NCI-H774 (cell line): ENCODE data around the gene ARHGAP26.

Experiments used
- DNase-seq: peaks from one replicate; lab custom pipeline; 2025; lab: John Stamatoyannopoulos, UW

Gene ARHGAP26

DNA sequence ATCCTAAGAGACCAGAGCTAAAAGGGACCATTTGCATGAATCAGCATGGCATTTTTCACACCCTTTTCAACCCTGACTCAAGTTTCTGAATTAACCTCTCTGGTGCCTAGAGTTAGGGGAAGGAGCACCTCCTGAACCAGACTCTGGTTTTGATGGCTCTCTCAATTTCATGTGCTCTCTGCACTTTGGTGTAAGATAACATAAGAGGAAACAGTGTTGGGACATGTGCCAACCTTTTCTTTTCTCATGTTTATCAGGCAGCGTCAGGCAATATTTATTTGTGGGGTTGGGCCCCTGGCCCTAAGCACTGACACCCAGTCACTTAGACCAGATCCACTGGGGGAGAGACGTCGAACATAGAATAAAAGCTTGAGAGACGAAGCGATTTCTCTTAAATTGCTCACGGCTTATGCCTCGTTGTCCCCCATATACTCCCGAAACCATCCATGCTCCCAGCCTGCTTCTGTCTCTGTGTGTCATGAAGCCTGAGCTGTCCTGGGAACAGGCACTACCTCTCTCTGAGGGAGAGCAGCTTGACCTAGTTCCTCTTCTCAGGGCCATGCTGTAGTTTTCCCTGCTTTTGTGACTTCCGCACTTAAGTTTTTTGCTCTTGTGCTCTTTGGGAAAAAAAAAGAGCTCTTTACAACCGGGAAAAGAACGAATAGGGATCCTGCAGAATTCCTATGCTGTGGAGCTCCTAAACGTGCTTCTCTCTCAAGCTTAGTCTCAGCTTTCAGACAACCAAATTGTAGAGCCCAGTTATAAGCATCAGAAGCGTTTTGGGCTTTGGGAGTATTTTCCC lies 437.6 kb downstream of the ARHGAP26 start:
- DNase-seq, result no peak

DNA sequence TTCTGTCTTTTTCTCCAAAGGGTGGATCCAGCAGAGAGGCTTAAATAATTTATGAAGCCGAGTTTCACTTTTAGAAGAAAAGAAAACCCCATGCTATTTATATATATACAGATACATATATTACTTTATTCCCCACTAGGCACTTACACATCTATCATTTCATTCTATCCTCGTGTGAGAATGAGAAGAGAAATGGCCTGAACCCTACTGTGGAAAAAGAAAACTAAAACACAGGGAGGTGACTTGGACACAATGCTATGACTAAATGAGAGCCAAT lies 438.1 kb downstream of the ARHGAP26 start:
- DNase-seq, result no peak

DNA sequence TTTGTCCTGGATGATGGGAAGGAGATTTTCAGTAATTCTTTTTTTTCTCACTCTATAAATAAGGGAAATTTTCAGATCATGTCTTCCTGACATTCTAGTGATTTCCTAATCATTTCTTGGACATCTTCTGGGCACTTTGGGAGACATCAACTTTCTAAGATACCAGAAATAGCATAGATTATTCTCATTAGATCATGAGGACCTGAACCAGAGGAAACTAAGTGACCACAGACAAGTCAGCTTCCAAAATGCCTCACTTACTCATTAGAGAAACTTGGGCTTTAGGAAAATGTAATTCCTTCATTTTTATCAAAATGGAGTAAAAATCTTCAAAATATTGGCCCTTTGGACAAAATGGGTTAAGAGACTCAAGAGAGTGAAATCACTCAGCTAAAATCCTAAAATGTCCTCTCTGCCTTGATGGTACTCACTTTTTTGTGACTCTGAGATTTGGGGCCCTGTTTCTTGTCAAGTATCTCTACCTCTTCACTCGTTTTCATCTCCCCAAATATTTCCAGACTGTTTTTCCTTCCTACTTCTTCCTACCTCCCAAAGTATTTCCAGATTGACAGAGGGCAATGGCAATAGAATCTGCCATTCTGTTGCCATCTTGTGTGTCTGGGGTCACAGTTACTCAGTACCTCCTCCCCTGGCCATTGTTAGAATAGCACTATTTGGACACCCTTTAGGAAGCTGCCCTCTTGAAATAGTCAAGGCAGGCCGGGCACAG lies 438.8 kb downstream of the ARHGAP26 start:
- no peak for DNase-seq

DNA sequence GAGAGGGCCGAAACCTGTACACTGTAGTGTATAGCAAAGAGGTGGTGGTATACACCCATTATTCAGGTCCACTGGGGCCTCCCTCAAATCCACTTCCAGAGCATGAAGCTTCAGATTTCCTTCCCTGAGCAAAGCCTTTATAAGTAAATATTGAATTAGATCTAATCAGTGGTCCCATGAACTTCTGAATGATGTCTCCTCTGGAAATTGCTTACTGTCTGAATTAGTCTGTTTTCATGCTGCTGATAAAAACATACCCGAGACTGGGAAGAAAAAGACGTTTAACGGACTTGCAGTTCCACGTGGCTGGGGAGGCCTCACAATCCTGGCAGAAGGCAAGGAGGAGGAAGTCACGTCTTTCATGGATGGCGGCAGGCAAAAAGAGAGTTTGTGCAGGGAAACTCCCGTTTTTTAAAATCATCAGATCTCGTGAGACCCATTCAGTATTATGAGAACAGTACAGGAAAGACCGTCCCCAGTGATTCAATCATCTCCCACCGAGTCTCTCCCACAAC lies 439.8 kb downstream of the ARHGAP26 start:
- no peak for DNase-seq

DNA sequence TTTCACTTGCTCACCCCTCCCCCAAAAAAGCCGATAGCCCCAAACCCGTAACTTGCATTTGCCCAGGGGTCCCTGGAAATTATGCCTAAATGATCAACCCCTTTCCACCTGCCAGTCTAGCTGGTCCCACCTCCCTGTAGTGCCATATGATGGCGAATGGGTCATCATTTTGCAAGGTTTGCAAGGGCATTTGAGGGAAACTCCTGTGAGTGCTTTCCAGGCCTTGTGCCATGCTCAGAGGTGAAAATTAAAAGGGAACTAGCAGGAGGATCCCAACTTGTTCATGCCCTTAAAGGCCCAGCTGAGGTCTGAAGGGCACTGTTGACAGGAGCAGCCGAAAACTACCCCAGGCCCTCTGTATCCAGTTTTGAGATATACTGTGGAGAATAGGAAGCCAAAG lies 440.4 kb downstream of the ARHGAP26 start:
- DNase-seq, result no peak

DNA sequence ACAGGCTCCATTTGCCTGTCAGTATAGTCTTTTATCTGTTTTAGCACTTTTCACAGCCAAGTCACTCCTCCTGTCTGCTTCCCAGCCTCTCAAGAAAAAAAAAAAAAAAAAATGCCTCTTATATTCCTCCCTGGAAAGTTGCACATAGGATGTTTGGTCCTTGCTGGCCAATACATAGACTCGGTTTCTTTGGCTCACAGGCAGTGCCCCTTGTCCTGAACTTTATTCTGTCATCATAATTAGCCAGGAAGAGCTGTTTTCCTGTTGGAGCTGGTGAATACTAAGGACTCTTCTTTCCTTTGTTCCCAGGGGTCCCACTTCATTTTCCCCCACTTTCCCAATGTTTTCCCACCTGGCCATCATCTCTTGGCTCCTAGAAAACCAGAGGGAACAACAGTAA lies 442.1 kb downstream of the ARHGAP26 start:
- no peak for DNase-seq

DNA sequence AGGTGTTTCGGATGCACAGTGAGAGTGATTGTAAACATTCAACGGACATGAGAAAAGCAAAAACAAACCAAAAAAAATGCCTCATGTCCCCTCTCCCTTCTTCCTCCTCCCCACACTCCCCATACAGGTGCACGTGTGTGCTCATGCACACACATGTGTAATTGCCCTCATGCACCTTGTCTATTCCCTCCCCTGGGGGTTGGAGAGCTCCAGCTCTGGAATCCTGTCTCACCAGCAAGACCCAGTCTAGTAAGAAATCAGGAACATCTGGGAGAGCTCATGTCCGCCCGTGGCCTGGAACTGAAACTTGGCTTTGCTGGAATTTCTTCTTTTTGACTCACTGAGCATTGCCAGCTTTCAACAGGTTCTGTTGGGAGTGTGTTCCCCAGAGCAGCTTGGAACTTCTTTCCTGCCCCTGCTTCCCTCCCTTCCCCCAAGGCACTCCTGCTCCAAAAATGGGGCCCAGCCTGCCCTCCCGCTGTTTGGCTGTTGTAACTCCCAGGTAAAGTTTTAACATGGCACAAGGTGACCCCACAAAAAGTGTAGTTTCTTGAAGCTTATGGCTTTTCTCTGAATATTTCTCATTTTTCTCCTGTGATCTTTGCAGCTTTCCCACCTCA lies 443.2 kb downstream of the ARHGAP26 start:
- no peak for DNase-seq

DNA sequence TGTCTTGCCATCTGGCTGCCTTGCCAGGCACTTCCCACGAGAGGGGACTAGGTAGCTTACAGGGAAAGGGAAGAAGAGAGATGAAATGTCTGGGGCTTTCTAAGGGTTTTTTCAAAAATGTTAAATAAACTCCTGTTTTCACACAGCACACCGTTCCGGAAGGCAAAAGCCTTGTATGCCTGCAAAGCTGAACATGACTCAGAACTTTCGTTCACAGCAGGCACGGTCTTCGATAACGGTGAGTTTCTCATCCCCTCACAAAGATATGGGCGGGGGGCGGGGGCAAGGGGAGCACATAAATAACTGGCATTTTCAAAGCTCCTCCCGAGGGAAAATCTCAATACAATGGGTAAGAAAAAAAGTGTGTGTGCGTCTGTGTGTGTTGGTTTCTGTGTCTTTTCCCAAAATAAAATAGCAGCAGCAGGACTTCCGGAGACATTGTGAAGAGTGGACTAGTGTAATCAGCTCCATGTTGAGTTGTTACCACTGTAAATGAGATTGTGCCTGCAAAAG lies 443.7 kb downstream of the ARHGAP26 start:
- DNase-seq, result no peak

DNA sequence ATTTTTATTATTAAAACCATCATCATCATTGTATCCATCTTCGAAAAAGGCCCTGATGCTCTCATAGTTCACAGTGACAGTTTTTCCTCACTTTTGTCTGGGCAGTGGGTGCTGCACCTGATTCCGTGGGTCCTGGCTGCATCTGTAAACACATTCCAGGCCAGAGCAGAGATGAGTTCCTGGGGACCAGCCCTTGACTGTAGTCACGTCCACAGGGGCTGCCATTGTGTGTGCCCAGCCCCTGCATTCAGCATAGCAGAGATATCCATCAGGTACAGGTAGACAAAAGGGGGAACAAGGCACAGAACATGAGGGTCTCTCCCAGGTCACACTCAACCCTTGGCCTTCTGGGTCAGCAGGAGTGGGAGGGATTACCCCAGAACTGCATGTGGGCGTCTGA lies 444.3 kb downstream of the ARHGAP26 start:
- no peak for DNase-seq

DNA sequence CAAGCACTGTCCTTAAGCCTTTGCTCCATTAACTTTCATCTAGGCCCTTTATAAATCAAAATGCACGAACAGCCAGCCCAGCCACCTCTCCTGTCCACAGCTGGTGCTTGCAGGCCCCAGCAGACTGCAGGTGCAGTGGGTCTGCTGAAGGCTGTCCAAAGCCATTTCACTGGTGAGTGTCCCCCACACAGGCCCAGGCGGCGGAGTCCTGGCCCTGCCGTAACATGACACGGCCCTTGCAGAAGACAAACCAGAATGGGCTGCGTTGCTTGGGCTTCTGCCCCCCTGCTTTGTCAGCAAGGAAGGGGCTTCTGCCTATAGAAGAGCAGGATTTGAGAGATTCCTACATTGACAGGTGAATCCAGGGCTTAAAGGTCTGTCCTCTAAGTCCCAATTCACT lies 444.7 kb downstream of the ARHGAP26 start:
- DNase-seq, result no peak

DNA sequence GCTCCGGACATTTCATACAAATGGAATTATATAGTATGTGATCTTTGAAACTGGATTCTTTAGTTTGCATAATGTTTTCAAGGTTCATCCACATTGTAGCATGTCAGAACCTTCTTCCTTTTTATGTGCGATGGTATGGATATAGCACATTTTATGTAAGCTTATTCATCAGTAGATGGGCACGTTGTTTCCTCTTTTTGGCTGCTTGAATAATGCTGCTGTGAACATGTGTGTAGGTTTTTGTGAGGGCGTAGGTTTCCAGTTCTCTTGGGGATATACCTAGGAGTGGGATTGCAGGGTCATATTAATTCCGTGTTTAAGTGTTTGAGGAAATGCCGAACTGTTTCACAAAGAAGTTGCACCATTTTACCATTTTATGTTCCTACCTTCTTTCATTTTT lies 445.5 kb downstream of the ARHGAP26 start:
- DNase-seq, result no peak

DNA sequence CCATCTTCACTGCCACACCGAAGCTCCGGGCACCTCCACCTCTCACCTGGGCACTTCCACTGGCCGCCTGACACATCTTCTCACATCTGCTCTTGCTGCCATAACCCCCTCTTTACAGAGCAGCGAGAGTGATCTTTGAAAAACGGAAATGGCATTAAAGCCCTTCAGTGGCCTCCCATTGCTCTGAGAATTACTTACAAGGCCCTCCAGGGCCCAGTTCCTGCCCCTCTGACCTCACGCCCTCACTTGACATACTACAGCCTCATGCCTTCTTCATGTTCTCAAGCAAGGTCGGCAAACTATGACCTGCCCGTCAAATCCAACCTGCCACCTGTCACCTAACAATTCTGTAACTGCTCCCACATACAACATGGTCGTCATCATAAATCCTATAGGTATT lies 446.0 kb downstream of the ARHGAP26 start:
- no peak for DNase-seq

DNA sequence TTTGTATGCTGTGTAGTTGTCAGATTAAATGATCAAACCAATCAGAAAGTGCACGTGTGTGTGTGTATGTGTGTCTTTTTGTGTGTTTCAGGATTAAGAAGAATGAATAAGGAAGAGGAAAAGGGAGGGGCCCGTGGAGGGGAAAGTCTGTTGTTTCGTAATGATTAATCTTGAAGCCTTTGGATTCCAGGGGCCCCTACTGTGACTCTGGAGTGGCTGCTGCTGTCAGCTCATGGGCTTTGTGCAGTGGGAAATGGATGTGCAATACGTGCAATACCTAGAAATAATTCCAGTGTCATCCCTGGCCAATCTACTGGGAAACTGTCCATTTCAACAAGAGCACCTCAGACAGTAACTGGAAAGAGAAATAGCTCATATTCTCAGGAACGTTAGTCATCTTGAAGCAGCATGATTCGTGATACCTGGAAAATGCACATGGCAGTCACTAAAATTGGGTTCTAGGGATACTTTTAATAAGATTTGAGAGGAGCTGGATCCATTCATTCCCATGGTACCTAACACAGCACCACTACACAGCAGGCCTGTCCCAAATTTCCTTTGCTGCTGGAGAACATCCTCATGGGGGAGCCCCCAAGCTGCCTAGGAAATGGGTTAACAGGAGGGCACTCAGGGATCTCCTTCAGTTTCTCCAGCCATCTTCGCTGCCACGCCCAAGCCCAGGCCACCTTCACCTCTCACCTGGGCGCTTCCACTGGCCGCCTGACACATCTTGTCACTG lies 447.1 kb downstream of the ARHGAP26 start:
- no peak for DNase-seq

DNA sequence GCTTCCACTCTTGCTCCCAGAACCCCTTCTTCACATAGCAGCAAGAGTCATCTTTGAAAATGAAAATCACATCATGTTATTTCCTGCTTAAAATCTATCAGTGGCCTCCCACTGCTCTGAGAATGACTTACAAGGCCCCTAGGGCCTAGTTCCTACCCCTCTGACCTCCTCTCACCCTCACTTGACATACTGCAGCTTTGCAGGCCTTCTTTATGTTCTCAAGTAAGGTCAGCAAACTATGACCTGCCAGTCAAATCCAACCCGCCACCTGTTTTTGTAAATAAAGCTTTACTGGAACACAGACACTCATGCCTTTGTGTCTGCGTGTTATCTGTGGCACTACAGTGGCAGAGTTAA lies 447.6 kb downstream of the ARHGAP26 start:
- no peak for DNase-seq

DNA sequence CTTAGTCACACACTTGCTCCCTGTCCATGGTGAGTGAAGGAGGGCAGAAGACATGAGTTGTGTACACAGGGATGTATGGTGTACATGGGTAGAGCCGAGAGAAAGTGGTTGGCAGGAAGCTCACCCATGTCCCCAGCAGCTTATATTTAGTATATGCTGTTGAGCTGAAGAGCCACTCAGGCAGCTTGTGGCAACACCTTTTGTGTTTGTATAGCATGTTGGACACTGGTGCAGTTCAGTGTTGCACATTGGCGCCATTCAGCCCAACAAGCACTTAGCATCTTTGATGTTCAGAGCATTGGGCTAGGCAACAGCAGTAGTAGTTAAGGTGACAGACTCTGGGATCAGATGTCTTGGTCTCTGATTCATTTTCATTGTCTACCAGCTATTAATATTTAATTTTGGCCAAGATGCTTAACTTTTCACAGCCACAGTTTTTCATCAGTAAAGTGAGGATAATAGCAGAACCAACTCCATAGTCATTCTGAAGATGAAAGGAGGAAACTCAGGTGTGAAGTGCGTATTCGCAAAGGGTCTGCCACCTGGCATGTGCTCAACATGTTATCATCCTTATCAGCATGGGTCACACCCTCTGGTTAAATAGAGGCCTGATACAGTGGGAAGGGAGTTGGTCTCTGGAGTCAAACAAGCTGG lies 448.5 kb downstream of the ARHGAP26 start:
- peak; percentile 24 for DNase-seq

DNA sequence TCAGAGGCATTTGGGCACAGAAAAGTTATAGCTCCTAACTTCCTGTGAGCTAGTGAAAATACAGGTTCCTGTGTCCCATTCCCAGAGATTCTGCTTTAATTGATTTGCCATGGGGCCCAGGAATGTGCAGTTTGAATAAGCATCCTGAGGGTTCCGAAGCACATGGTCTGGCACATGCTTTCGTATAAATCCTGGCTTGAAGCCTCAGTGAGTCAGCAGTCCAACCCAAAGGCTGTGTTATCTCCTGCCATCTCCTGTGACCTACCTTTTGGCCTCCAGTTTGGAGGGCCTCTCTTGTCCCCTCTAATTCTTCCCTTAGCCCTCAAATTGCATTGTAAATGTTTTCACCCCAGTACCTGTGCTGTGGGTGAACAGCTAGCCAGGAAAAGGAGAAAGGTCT lies 449.5 kb downstream of the ARHGAP26 start:
- no peak for DNase-seq

DNA sequence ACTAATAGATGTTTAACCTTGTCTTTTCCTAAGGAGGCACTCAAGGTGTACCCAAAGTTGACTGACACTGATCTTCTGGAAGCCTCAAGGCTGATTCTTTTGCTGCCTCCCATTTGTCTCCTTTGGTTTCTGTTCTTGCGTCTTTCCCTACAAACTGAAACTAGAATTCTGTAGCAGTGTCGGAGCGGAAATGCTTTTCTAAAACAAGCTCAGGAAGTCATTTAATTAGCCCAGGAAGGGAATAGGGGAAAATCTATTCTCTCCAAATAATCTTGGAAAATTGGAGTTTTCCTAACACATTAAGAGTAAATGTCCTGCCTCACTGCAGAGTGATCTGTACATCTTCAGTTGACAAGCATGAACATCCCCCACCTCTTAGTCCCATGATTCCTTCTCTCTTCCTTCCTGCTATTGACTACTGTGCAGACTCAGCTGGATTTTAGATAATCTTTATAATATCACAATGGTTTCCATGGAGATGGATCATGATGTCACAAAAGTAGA lies 450.6 kb downstream of the ARHGAP26 start:
- no peak for DNase-seq

DNA sequence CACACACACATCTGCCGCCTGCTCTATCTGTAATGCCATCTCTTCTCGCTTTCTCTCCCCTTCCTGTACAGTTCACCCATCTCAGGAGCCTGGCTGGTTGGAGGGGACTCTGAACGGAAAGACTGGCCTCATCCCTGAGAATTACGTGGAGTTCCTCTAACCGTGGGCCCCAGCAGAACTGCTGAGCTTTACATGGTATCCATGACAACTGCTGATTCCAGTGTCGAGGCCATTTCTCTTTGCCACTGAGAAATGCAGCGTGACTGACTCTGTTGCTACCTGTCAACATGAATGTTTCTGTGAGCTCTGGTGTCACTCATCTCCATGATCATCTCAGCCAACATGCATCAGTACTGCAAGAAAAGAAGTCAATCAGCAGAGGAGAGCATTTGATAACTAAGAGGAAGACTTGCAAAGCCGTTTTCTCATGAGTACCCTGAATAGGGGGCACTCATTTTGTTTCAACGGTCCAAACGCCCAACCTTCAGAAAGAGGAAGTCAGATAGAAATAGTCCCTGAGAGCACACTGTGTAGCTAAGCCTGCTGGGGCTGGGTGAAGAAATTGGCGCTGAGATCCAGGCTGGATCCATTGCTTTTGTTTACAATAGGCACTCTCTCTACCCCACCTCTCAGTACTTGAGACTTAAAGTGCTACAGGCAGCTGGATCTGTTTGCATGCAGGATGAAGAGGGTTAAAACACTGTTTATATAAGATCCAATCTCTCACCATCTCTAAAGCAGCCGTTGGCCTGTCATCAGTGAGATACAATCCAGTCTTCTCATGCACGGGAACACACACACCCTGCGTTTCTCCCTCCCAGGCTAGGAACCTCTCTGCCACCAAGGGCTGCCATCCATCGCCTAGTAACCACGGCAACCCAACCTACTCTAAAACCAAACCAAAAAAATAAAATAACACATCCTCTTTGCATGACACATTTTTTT lies 452.4 kb downstream of the ARHGAP26 start:
- peak; percentile 61 for DNase-seq

DNA sequence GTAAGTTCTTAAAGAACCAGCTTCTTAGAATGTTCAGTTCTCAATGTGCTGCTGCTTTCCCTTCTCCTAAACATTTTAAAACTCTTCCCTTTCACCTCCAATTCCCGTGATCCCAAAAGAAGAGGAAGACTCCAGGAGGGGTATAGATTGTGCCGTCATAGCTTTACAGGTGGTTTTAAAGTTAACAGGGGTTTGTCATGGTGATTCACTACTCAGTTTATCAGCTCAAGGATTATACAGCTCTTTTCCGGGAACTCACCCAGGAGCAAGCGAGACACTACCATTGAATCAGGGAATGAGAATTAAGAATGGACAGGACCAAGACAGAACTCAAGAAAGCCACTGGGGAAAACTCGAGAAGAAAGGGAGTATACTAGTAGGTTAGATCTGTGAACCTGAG lies 454.5 kb downstream of the ARHGAP26 start:
- no peak for DNase-seq

DNA sequence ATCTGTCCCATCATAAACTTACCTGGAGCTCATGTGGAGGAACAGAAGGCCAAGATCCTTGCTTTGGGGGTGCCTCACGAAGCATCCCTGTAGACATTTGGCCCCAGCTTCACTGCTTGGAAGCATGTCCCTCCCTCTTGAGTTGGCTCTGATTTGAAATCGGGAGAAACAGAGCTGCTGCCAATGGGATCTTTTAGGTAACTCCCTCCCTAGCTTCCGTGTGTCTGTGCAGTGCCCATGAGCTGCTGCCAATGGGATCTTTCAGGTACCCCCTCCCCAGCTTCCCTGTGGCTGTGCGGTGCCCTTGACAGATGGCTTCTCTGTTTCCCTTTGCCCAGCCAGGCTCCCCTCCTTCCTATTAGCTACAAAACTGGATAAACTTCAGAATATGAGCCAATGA lies 455.3 kb downstream of the ARHGAP26 start:
- no peak for DNase-seq

DNA sequence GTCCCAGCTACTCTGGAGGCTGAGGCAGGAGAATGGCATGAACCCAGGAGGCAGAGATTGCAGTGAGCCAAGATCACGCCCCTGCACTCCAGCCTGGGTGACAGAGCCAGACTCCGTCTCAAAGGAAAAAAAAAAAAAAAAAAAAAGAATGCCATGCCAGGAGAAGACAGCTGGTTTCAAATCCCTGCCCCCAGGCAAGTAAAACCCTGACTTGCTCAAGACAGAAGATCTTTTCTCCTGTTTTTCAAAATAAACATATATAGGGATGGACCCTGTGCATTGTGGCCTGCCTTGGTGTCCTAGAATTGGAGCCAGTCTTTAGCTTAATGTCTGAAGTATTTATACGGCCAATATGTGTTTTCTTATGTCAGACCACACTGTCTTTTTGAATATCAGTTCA lies 456.2 kb downstream of the ARHGAP26 start:
- DNase-seq, result no peak
